AG04449 (cell line): ENCODE measurements around the gene CELSR1.

Experiments
- CTCF ChIA-PET: fragments of 350-600 bp; formaldehyde crosslinking; extraction: SDS; loops from one replicate; lab custom pipeline; 2021; ENCODE audit warnings: antibody characterized with exemption; lab: Yijun Ruan, JAX
- POLR2A ChIA-PET: fragments of 400-600, 350-600 bp; formaldehyde crosslinking; extraction: SDS; loops from one replicate; lab custom pipeline; 2020; ENCODE audit warnings: antibody characterized with exemption, inconsistent platforms; lab: Yijun Ruan, JAX
- DNase-seq: peaks from one replicate; pipeline ENCODE4 v3.0.0-alpha.2; 2010; ENCODE audit warnings: low read depth, low spot score
- H3K4me3 ChIP-seq: 2 replicates; pipeline ENCODE4 v1.5.1; 2011; ENCODE audit warnings: low read depth, mild to moderate bottlenecking, control low read depth, low read length
- CTCF ChIP-seq: IDR thresholded peaks from one replicate; pipeline ENCODE4 v1.5.1; 2011; ENCODE audit warnings: mild to moderate bottlenecking, moderate library complexity, low read length, control low read depth, inconsistent platforms; ENCODE audit not compliant: insufficient read depth; ENCODE audit errors: missing control alignments

Gene CELSR1

GRCh38 chr22:46437671-46438440 is 99.6 kb downstream of the CELSR1 start:
- ChIA-PET CTCF (interaction anchor here (1.1 kb wide), 1 partner anchor 70 kb away, joined by 4 read pairs; no protein-coding TSS in a partner anchor), POLR2A (no interaction called here)

GRCh38 chr22:46436595-46437175 is 100.7 kb downstream of the CELSR1 start:
- CTCF ChIA-PET, result no interaction called here
- TF ChIP-seq CTCF, result no peak
- DNase-seq, result no peak
- no peak overlapping the region for H3K4me3 ChIP-seq
- POLR2A ChIA-PET, result no interaction called here

More at GRCh38 chr22:46437671-46438440, 99.6 kb downstream of the CELSR1 start:
- no peak for DNase-seq
- TF ChIP-seq CTCF, result no peak
- no peak overlapping the region for H3K4me3 ChIP-seq

- TF ChIP-seq CTCF, result no peak
- DNase-seq, result no peak
- ChIA-PET POLR2A (no interaction called here), CTCF (no interaction called here)
- H3K4me3 ChIP-seq, result no peak overlapping the region
These were observed 104.1 kb downstream of the CELSR1 start for GRCh38 chr22:46433318-46433717.

- no peak for DNase-seq
- ChIA-PET CTCF (no interaction called here), POLR2A (no interaction called here)
- TF ChIP-seq CTCF, result no peak
- H3K4me3 ChIP-seq, result no peak overlapping the region; the same call in none of the 2 replicates
These were observed 105.0 kb downstream of the CELSR1 start for GRCh38 chr22:46432164-46433068.

DNA sequence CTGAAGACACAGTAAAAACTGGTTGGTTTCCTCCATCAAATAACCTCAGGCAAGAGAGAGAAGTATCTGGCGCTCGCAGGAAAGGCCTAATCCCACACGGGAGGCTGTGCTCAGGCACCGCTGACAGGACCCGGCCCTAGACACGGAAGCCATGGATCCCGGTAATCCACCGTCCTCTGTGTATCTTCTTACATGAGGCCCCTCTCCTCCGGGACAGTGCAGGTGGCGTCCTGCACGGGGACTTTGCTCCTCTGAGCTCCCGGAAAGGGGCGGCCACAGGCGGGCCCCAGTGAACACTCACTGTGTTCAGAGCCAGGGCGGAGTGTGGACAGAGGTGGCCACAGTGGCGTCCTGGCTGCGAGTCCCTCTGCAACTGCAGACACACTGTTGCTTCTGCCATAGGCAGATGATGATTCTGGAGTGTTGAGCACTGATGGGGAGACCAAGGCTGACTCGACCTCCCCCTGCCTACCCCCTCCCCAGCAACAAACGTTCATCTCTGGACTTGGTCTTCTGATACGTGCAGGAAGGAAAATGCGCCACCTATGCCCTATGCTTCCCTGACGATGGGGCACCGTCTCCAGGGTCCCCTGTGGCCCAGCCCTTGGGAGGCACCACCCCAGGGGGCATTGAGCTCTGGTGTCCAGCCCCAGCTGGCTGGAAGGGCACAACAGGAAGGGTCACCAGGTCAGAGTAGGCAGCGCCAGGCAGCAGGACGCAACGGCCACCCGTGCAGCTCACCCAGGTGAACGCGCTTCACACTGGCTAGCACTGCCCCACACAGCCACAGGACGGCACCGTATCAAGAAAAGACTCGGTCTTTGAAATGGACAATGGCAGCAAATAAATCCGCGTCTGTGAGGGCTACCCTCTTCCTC is 106.2 kb downstream of the CELSR1 start:
- no peak for DNase-seq
- ChIA-PET POLR2A (no interaction called here), CTCF (no interaction called here)
- H3K4me3 ChIP-seq, result no peak overlapping the region
- no peak for TF ChIP-seq CTCF
